Thyroid gland (tissue), 4 donors: ENCODE data around the gene EPB41L5.

Experiments used
- CTCF ChIP-seq, 6 experiments: fragments of 200-600 bp in 3 of 6; fragments of 450-650 bp in 3 of 6; sonication (generic) in 3 of 6; IDR thresholded peaks; one replicate each; pipeline ENCODE4 v1.5.1; 2016 to 2019; ENCODE audit warnings: antibody characterized with exemption in 6 of 6, mild to moderate bottlenecking in 2 of 6, inconsistent platforms in 1 of 6, moderate library complexity in 1 of 6
- POLR2A ChIP-seq, 2 donors: fragments of 450-650 bp; IDR thresholded peaks; one replicate each; pipeline ENCODE4 v1.6.1; 2017; ENCODE audit warnings: antibody characterized with exemption in 2 of 2, mild to moderate bottlenecking in 2 of 2, moderate library complexity in 1 of 2

GRCh38 chr2:120017201-120017600 lies 4.3 kb downstream of the EPB41L5 start:
- TF ChIP-seq CTCF (IDR thresholded peaks at IDR 0.05) = no peak
- no peak for TF ChIP-seq POLR2A (IDR thresholded peaks at IDR 0.05)
